Measurements from ENCODE around the gene DUSP16.

The DUSP16 gene

DNA sequence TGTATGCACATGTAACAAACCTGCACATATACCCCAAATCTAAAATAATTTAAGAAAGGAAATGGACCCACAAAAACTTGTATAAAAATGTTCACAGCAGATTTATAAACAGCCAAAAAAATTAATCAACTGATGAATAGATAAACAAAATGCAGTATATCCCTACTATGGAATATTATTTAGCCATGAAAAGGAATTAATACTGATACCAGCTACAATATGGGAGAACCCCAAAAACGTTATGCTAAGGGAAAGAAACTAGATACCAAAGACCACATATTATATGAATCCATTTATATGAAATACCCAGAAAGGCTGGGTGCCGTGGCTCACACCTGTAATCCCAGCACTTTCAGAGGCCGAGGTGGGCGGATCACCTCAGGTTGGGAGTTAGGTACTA lies 20.9 kb downstream of the DUSP16 start:
- DNase-seq (ENCODE audit: low read depth): no peak
- no peak overlapping the region for H3K4me3 ChIP-seq (ENCODE audit: low read depth, low read length)
- in situ Hi-C loops (cut with HindIII; ENCODE audit: low sequenced_read_pairs): loop anchor here (10.0 kb wide), 1 partner anchor 63 kb away; no protein-coding TSS in a partner anchor
- TF ChIP-seq CTCF (IDR thresholded peaks at IDR 0.05; ENCODE audit: low read depth, low read length, missing control alignments): no peak

GRCh38 chr12:12540261-12541013 lies 22.2 kb downstream of the DUSP16 start:
- H3K4me3 ChIP-seq (ENCODE audit: low read depth, low read length): no peak overlapping the region
- in situ Hi-C loops (cut with HindIII; ENCODE audit: low sequenced_read_pairs): loop anchor here (10.0 kb wide), 1 partner anchor 64 kb away; no protein-coding TSS in a partner anchor
- TF ChIP-seq CTCF (IDR thresholded peaks at IDR 0.05; ENCODE audit: low read depth, low read length, missing control alignments): no peak
- no peak for DNase-seq (ENCODE audit: low read depth)

- no peak overlapping the region for H3K4me3 ChIP-seq (ENCODE audit: low read depth, low read length)
- TF ChIP-seq CTCF (IDR thresholded peaks at IDR 0.05; ENCODE audit: low read depth, low read length, missing control alignments): no peak
- in situ Hi-C loops (cut with HindIII; ENCODE audit: low sequenced_read_pairs): no loop called here
- DNase-seq (ENCODE audit: low read depth): no peak
Observed at GRCh38 chr12:12539028-12539810, 23.4 kb downstream of the DUSP16 start.

DNA sequence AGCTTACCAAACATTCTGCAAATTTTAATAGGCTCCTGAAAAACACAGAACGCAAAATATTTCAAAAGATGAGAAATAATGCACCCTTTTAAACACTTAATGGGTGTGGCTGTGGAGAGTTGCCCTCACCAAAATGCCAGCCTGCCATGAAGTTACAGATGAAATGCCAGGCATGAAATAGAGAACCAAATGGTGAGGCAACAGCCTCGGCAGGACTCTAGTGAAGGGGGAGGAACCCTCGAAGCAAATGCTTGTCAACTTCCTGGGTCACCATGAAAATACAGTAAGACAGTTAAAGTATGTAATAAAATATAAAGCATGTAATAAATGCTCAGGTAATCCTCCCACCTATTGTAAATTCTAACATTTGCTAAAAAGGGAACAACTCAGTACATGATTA lies 24.1 kb downstream of the DUSP16 start:
- in situ Hi-C loops (cut with HindIII; ENCODE audit: low sequenced_read_pairs): no loop called here
- DNase-seq (ENCODE audit: low read depth): no peak
- H3K4me3 ChIP-seq (ENCODE audit: low read depth, low read length): no peak overlapping the region
- TF ChIP-seq CTCF (IDR thresholded peaks at IDR 0.05; ENCODE audit: low read depth, low read length, missing control alignments): no peak

DNA sequence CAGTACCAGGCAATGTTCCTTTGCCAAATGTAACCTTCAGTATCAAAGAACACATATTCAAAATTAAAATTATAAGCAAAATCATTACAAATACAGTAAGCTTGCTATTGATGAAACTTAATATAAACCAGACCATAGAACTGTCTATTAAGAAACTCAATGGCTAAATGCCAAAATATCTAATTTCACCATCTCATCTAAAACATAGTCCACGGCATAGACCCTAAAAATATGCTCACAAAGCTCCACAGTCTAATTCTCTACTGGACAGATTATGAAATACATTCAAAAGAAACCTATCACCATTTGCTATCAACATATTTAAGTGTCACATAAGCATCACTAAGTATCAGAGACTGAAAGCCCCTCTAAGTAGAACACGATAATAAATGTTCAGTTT lies 25.2 kb downstream of the DUSP16 start:
- in situ Hi-C loops (cut with HindIII; ENCODE audit: low sequenced_read_pairs): no loop called here
- TF ChIP-seq CTCF (IDR thresholded peaks at IDR 0.05; ENCODE audit: low read depth, low read length, missing control alignments): no peak
- no peak overlapping the region for H3K4me3 ChIP-seq (ENCODE audit: low read depth, low read length)
- no peak for DNase-seq (ENCODE audit: low read depth)

GRCh38 chr12:12534975-12535374 lies 27.7 kb downstream of the DUSP16 start:
- no peak overlapping the region for H3K4me3 ChIP-seq (ENCODE audit: low read depth, low read length)
- DNase-seq (ENCODE audit: low read depth): no peak
- no peak for TF ChIP-seq CTCF (IDR thresholded peaks at IDR 0.05; ENCODE audit: low read depth, low read length, missing control alignments)
- in situ Hi-C loops (cut with HindIII; ENCODE audit: low sequenced_read_pairs): no loop called here

Measured in astrocyte of the cerebellum (primary cell).